Lower leg skin (tissue), 4 donors: Measurements from ENCODE around the gene GLOD5. TPM values are rescaled to one million over a fixed set of nuclear protein-coding genes. Genes with fewer than 3 reads are reported as not detected.

Experiments used
- DNase-seq, 2 donors: peaks; one replicate each; pipeline ENCODE4 v3.0.0-alpha.2; 2019; ENCODE audit warnings: low spot score in 2 of 2
- H3K4me3 ChIP-seq: fragments of 200-600 bp; sonication (generic); 2 replicates; pipeline ENCODE4 v1.5.1; 2017; ENCODE audit warnings: mild to moderate bottlenecking, low read depth; ENCODE audit not compliant: poor library complexity, severe bottlenecking
- CTCF ChIP-seq, 3 donors: fragments of 450-650 bp; IDR thresholded peaks; one replicate each; pipeline ENCODE4 v1.5.1; 2016; ENCODE audit warnings: antibody characterized with exemption in 3 of 3, mild to moderate bottlenecking in 3 of 3, moderate library complexity in 2 of 3
- POLR2A ChIP-seq, 2 donors: fragments of 450-650 bp; IDR thresholded peaks; one replicate each; pipeline ENCODE4 v1.6.1; 2016 to 2017; ENCODE audit warnings: antibody characterized with exemption in 2 of 2, mild to moderate bottlenecking in 1 of 2, moderate library complexity in 1 of 2
- WGBS, 2 donors: methylation state at CpG; one replicate each; pipeline ENCODE4 v1.1.5; 2018; 5-methylcytosine and 5-hydroxymethylcytosine counted together
- intact Hi-C: fragments of 100-400 bp; cut with DNase I; formaldehyde crosslinking; loops from one replicate; pipeline ENCODE4 v1.15.0; 2023; ENCODE audit warnings: low total_unique reads
- total RNA-seq, 4 donors: library from RNA; depleted of rRNA; stranded (reverse); fragments of >200 nt; gene quantifications; one replicate each; pipeline ENCODE4 v1.1.0, GENCODE V29; 2016

Gene GLOD5
- total RNA-seq, 4 donors from 2014 or later = not detected

GRCh38 chrX:48798318-48798717 lies 36.8 kb downstream of the GLOD5 start:
- no peak for DNase-seq
- 67 to 85% methylated on average over 2 of the region's 2 CpGs for WGBS, 2 donors
- no peak overlapping the region for H3K4me3 ChIP-seq
- intact Hi-C loops = no loop called here
- TF ChIP-seq CTCF (IDR thresholded peaks at IDR 0.05) = no peak
- TF ChIP-seq POLR2A (IDR thresholded peaks at IDR 0.05) = no peak

- 26 to 60% methylated on average over 13 to 17 of the region's 17 CpGs for WGBS, 2 donors
- DNase-seq = peak in 1 of 2 donors; percentile 69
Measured at GRCh38 chrX:48800574-48801279, 39.2 kb downstream of the GLOD5 start.

GRCh38 chrX:48801280-48802088 lies 39.9 kb downstream of the GLOD5 start, which contains the start of gene HDAC6:
TSS of gene HDAC6 (plus strand) at chrX:48802067. CDS start at chrX:48802693, 626 bp downstream.
- peak within 1 kb of the TSS; percentile 40 for H3K4me3 ChIP-seq
- intact Hi-C loops = no loop called here
- WGBS, 2 donors = 0 to 39% methylated on average over 31 to 89 of the region's 89 CpGs
- peak; percentile 95 to 98 for DNase-seq
- TF ChIP-seq CTCF (IDR thresholded peaks at IDR 0.05) (no peak), POLR2A (IDR thresholded peaks at IDR 0.05) (no peak)

More at GRCh38 chrX:48800574-48801279, 39.2 kb downstream of the GLOD5 start:
- H3K4me3 ChIP-seq = peak overlapping the region; percentile 17
- no peak for TF ChIP-seq CTCF (IDR thresholded peaks at IDR 0.05)
- no peak for TF ChIP-seq POLR2A (IDR thresholded peaks at IDR 0.05)
- intact Hi-C loops = no loop called here

GRCh38 chrX:48802089-48802904 lies 40.8 kb downstream of the GLOD5 start:
- H3K4me3 ChIP-seq = peak overlapping the region; percentile 40
- DNase-seq = peak; percentile 84 to 96
- TF ChIP-seq POLR2A (IDR thresholded peaks at IDR 0.05) = no peak
- TF ChIP-seq CTCF (IDR thresholded peaks at IDR 0.05) = no peak
- intact Hi-C loops = no loop called here
- WGBS, 2 donors = 4 to 43% methylated on average over 33 to 40 of the region's 40 CpGs

- TF ChIP-seq CTCF (IDR thresholded peaks at IDR 0.05) (no peak), POLR2A (IDR thresholded peaks at IDR 0.05) (no peak)
- intact Hi-C loops = no loop called here
- H3K4me3 ChIP-seq = no peak overlapping the region
- 41 to 45% methylated on average over 4 of the region's 4 CpGs for WGBS, 2 donors
- DNase-seq = no peak
Measured at GRCh38 chrX:48802905-48803200, 41.3 kb downstream of the GLOD5 start.
